ENCODE data around the gene RAPH1.

Gene RAPH1

DNA sequence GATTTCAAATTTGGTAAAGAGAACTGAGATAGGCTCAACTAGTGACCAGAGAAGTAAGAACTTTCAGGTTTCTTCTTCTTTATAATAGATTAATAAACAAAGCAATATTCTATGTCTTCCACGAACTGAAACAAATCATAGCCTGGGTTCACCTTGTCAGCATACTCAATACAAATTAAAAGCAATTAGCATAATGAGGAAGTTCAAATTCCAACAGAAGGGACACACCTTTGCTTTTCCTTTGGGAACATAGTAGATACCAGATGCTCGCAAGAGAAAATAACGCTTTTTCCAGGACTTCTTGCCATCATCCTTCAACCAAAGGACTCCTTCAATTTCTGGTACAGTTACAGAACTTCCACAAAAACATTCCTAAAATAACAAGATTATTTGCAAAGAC is 79.9 kb downstream of the RAPH1 start:
- DNase-seq (ENCODE audit: low read depth), result no peak
- H3K4me3 ChIP-seq (ENCODE audit: low read depth, low read length), result no peak overlapping the region
- TF ChIP-seq POLR2A (IDR thresholded peaks at IDR 0.05; ENCODE audit: extremely low read depth, insufficient read length) (no peak), MYC (IDR thresholded peaks at IDR 0.05; ENCODE audit: low read depth, low read length) (no peak)
- TF ChIP-seq, protein P1, sequence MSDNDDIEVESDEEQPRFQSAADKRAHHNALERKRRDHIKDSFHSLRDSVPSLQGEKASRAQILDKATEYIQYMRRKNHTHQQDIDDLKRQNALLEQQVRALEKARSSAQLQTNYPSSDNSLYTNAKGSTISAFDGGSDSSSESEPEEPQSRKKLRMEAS (IDR thresholded peaks at IDR 0.05; ENCODE audit: low read depth, low read length), result no peak
- TF ChIP-seq, protein P2, sequence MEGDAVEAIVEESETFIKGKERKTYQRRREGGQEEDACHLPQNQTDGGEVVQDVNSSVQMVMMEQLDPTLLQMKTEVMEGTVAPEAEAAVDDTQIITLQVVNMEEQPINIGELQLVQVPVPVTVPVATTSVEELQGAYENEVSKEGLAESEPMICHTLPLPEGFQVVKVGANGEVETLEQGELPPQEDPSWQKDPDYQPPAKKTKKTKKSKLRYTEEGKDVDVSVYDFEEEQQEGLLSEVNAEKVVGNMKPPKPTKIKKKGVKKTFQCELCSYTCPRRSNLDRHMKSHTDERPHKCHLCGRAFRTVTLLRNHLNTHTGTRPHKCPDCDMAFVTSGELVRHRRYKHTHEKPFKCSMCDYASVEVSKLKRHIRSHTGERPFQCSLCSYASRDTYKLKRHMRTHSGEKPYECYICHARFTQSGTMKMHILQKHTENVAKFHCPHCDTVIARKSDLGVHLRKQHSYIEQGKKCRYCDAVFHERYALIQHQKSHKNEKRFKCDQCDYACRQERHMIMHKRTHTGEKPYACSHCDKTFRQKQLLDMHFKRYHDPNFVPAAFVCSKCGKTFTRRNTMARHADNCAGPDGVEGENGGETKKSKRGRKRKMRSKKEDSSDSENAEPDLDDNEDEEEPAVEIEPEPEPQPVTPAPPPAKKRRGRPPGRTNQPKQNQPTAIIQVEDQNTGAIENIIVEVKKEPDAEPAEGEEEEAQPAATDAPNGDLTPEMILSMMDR (IDR thresholded peaks at IDR 0.05; ENCODE audit: low read depth, low read length), result no peak

DNA sequence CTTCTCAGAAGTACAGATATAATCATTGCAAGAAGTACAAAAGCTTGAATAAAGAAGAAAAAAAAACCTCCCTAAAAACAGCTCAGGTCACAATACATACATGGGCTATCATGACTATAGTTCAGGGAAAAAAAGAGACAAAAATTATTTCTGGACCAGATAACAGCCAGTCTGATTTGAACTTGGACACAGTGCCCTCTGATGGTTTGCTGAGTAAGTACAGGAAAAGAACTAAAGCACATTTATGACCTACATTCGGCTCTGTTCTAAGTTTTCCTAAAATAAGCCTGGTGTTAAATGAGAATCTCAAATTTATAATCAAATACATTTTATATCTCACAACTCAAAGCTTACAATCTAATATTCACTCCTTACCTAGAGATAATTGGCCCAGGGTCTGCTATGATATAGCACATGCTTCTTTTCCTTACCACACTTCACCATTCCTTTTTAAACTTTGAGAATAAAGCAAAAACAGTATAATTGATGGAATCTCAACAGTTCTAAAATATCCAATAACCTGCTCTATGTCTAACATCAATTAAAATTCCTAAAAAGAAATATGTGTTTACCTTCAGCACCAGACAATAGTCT is 81.1 kb downstream of the RAPH1 start:
- no peak overlapping the region for H3K4me3 ChIP-seq (ENCODE audit: low read depth, low read length)
- peak; percentile 71 for DNase-seq (ENCODE audit: low read depth)
- TF ChIP-seq POLR2A (IDR thresholded peaks at IDR 0.05; ENCODE audit: extremely low read depth, insufficient read length) (no peak), MYC (IDR thresholded peaks at IDR 0.05; ENCODE audit: low read depth, low read length) (no peak)
- TF ChIP-seq, protein P1 (IDR thresholded peaks at IDR 0.05; ENCODE audit: low read depth, low read length), result no peak
- TF ChIP-seq, protein P2 (IDR thresholded peaks at IDR 0.05; ENCODE audit: low read depth, low read length), result peak; percentile 74

DNA sequence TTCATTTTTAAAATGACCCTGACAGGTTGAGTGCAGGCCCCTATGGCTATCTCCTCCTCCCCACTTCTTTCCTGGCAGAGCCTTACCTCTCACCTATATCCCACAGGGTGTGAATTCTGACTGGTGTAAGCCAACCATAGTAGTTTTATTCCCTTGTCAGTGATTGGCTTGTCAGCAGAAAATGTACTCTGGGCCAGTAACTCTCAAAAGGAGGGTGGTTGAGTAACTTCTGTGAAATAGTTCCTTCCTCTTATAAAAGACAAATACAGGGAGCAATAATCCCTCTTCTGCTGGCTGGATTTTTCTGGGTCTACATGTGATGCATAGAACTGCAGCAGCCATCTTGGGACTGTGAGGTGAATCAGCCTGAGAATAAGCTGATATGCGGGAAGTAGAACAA is 83.4 kb downstream of the RAPH1 start:
- no peak overlapping the region for H3K4me3 ChIP-seq (ENCODE audit: low read depth, low read length)
- no peak for TF ChIP-seq POLR2A (IDR thresholded peaks at IDR 0.05; ENCODE audit: extremely low read depth, insufficient read length)
- TF ChIP-seq, protein P2 (IDR thresholded peaks at IDR 0.05; ENCODE audit: low read depth, low read length), result no peak
- TF ChIP-seq MYC (IDR thresholded peaks at IDR 0.05; ENCODE audit: low read depth, low read length), result no peak
- TF ChIP-seq, protein P1 (IDR thresholded peaks at IDR 0.05; ENCODE audit: low read depth, low read length), result no peak
- DNase-seq (ENCODE audit: low read depth), result peak; percentile 49

DNA sequence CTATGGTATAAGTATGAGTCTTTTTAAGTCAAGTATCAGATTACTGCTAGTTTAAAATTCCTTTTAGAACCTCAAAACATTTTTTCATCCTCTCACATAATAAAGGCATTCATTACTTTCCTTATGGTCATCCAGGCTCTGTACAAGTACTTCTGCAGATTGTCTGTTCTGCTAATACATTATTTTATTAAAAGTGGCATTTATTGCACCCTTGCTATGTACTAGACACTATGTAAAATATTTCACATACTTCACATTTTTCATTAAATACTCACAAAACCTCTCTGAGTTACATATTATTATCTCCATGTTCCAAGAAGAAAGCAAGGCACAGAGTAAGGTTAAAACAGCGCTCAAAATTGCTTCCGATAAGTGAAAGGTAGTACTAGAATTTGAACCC is 84.1 kb downstream of the RAPH1 start:
- no peak for DNase-seq (ENCODE audit: low read depth)
- TF ChIP-seq, protein P2 (IDR thresholded peaks at IDR 0.05; ENCODE audit: low read depth, low read length), result no peak
- TF ChIP-seq, protein P1 (IDR thresholded peaks at IDR 0.05; ENCODE audit: low read depth, low read length), result no peak
- TF ChIP-seq MYC (IDR thresholded peaks at IDR 0.05; ENCODE audit: low read depth, low read length) (no peak), POLR2A (IDR thresholded peaks at IDR 0.05; ENCODE audit: extremely low read depth, insufficient read length) (no peak)

DNA sequence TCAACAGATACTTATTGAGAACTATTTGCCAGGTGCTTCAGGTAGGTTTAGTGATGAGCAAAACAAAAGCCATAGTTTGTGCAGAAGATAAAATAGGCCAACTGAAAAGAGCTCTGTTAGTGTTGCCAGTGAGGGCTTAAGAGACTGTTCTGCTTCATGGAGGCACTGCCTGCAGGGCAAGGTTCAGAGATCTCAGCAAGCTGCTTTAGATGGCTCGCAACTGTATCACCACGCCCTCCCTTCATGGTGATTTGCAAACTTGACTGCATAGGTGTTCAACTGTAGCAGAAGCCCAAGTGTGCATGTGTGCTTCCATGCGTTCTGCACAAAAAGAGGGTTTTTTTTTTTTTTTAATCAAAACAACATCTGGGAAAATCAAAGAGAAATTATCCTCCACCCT is 84.5 kb downstream of the RAPH1 start:
- H3K4me3 ChIP-seq (ENCODE audit: low read depth, low read length), result no peak overlapping the region
- TF ChIP-seq, protein P2 (IDR thresholded peaks at IDR 0.05; ENCODE audit: low read depth, low read length), result no peak
- no peak for TF ChIP-seq MYC (IDR thresholded peaks at IDR 0.05; ENCODE audit: low read depth, low read length)
- TF ChIP-seq POLR2A (IDR thresholded peaks at IDR 0.05; ENCODE audit: extremely low read depth, insufficient read length), result no peak
- TF ChIP-seq, protein P1 (IDR thresholded peaks at IDR 0.05; ENCODE audit: low read depth, low read length), result no peak
- no peak for DNase-seq (ENCODE audit: low read depth)

More for the DNA sequence above, 84.1 kb downstream of the RAPH1 start:
- no peak overlapping the region for H3K4me3 ChIP-seq (ENCODE audit: low read depth, low read length)

Measured in NB4 (cell line).